ENCODE results near the gene SLC15A4.

SLC15A4 gene

DNA sequence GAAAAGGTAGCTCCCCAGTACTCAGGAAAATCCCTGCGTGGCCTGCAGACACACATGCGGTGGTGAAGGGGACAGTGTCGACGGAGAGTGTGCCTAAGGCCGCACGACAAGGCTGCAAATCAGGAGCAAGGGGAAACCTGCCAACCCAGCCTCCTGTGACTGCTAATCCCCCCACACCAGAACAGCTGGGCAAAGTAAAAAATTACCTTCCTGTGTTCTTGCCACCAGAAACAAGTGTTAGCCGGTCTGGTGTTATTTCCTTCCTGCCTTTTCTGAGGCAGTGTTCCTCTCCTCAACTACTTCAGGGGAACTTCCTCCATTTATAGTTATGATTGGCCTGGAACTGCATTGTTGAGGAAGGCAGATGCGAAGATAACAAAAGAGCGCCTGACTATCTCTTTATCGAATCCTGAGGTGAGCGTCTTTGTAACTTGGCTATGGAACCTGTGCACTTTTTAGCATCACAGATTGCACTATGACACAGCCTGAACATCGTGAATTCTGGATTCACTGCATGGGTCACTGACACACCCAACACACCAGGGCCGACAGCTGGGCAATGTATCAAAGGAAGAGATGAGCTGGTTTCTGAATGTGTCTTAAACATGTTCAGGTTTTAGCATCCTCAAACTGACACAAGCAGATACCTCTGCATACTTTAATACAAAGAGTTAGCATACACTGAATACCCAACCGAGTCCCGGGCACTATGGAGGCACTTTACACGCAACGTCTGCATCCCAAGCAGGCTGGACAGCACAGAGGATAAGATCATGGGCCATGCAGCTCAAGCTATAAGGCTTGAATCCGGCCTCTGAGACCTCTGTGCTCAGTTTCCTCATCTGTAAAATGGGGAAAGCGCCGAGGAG lies 28.9 kb downstream of the SLC15A4 start:
- no peak for DNase-seq (ENCODE audit: low spot score)

DNA sequence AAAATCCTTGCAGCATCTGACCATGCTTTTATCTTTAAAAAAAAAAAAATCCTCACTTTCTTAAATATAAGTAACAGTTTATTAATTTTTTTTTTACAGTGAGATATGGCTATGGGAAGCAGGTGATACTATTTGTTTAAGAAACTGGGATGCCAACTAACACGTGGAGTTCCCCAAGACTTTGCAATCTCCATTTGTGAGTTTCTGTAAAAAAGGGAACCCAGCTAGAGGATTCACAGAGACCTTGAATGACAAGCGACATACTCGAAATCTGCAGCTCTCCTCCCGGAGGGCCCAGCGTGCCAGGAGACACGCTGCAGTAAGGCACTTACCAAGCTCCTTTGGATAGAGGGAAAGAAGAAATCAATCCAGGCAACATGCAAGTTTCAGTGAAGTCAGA lies 30.1 kb downstream of the SLC15A4 start:
- DNase-seq (ENCODE audit: low spot score), result no peak

DNA sequence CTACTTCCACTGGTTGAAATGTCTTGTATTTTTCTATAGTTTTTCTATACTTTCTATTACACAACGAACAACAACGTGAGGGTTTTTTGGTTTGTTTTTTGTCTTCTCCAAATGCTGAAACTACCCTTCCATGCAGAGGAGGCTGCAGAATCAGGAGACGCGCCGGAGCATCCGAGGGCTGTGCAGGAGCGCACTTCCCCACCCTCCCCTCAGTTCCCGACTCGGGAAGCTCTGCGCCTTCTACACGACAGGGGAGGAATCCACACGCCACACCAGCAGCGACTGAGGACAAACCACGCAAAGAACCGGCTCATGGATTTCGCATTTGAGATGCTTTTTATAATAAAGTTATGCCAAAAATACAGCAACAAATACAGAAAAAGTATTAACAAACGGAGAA lies 30.9 kb downstream of the SLC15A4 start:
- DNase-seq (ENCODE audit: low spot score), result no peak

DNA sequence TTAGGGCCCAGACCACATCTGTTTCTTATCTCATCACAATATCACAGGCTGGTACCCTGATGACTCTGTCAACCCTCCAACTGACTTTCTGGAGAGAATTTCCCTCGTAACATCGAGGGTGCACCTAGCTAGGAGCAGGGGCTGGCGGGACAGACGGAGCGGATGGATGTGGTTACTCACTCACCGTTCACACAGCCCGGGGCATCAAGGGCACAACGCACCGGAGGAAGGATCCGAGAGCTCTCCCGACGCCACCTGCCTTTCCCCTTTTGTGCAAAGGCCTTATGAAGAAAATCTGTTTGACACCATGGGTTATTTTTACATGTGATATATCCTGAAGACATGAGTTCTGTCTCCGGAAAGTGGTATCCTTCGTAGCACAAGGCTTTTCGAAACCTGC lies 31.4 kb downstream of the SLC15A4 start:
- DNase-seq (ENCODE audit: low spot score), result no peak

DNA sequence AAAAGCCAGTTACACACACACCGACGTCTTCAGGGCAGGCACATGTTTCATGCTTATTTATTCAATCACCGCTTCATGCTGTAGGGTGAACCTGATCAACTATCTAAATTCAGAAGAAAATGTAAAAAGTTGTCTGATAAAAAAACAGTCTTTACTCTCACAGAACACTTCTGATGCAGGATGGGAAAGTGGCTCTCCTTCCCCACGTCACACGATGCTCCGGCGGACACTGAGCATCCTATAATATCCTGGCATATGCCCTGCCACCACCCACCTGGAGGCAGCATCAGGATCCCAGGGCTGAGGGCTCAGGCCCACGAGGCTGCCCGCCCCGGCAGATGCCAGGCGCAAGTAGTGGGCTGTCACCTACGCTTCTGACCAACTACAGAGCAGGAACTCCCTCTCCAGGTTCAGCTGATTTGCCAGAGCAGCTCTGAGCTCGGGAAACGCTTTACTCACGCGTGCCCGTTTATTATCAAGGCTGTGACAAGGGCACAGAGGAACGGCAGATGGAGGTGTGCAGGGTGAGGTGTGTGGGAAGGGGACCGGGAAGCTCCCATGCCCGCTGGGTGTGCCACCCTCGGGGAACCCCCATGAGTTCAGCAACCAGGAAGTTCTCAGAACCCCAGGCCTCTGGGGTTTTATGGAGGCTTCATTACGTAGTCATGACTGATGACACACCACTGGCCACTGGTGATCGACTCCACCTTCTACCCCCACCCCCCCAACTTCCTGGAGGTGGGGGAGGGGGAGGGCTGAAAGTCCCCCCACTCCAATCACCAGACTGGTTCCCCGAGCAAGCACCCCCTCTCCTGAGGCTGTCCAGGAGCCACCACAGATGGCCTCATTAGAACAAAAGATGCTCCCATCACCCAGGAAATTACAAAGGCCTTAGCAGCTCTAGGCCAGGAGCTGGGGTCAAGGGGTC lies 32.1 kb downstream of the SLC15A4 start:
- DNase-seq (ENCODE audit: low spot score), result no peak

DNA sequence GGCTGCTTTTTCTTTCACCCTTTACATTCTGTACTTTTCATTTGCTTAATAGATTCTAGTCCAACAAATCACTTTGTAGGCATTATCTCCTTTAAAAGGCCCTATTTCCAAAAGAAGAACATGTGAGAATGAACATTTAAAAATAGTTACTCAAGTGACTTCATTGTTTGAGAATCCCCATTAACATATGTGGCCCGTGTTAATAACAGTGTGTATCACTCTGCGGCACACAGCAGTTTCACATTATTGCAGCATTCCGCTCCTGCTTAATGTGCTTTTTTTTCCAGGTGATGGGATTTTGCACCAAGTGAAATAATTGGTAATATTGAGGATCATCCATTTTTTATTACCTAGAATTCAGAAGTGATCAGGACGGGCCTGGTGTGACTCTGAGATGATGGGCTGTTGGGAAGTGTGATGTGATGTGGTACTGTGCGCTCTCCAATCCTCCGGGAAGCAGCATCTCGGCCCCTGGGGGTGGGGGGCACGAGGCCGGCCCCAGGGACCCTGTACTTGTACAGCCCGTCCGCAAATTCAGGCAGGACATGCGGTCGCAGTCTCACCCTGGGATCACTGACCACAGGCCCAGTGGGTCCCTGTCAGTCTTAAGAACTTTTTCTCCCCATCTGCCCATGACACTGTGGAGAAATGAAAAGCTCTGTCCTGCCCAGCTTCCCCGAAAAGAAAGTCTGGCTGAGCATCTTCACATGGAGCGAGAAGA lies 32.9 kb downstream of the SLC15A4 start:
- no peak for DNase-seq (ENCODE audit: low spot score)

DNA sequence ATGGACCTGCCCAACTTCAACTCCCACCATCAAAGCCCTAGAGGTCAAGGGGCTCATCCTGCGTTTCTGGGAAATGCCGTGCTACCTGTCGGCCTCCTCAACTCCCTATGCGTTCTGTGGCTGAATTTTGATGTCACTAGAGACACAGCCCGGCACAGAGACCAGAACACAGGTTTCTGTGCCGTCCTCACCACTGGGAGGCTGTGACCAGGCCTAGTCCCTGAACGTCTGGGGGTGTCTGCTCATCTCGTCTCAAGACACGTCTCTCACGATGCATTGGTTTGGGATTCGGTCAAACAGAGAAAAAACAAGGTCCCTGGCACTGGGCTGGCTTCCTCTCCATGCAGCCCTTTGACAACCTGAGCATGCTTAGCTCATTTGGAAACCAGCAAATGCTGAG lies 33.5 kb downstream of the SLC15A4 start:
- no peak for DNase-seq (ENCODE audit: low spot score)

DNA sequence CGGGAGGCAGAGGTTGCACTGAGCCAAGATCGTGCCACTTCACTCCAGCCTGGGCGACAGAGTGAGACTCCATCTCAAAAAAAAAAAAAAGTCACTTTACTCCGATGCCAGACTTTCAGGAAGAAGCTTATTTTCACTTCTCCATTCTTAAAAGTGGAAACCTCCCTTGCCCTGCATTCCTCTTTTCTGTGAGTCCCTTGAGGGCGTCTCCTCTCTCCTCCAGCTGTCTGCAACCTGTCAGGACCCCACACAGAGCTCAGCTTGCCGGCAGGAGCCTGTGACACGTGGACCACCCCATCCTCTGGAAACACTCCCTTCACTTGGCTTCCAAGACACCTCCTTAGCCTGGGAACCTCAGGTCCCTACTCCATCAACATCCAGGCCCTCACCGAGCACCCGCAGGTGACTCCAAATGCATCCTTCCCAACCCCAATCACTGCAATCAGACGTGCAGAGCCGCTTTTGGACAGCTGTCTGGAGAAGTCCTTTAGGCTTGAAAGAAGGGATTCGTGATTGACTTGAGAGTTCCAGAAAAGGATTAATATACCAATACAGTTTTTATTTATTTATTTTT lies 34.3 kb downstream of the SLC15A4 start:
- no peak for DNase-seq (ENCODE audit: low spot score)

DNA sequence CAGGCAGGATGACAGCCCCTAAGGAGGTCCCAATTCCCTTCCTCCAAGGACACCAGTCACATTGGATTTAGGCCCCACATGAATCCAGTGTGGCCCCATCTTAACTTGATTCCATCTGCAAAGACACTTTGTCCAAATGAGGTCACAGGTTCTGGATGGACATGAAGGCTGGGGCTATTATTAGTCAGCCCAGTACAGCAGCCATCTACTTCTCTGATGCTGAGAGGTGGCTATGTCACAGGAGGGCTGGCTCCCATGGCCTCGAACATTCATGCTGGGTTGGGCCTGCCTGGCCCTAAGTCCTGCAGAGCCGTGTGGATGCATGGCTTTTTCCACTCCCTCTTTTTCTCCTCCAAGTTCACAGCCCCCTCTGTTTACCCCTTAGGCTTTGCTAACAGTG lies 35.9 kb downstream of the SLC15A4 start:
- DNase-seq (ENCODE audit: low spot score), result no peak

DNA sequence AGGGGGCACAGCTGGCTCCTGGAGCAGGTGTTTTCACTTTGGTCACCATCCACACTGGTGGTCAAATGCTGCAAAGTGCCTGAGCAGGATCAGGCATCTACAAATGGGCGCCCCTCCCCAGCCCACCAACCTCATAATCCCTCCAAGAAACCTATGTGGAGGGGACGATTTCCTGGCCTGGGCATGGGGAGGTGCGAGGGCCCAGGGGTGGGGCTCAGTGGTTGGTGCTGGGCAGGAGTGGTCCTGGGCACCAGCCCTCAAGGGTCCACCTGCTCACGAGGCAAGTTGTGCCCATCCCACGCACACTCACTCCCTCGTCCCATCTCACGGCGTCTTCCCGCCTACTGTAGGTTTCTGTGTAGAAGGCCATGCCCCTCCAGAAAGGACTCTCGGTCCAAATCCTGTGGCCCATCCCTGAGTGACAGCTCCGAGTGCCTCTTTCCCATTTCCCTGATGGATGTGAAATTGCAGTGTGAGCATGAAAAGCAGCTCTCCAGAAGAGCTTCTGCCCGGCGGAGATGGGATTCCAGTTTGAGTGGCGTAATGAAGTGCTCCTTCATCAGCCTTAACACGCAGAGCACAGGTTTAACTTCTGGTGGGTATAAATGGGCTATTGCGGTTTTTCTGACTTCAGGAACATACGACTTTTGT lies 36.9 kb downstream of the SLC15A4 start:
- DNase-seq (ENCODE audit: low spot score), result no peak

DNA sequence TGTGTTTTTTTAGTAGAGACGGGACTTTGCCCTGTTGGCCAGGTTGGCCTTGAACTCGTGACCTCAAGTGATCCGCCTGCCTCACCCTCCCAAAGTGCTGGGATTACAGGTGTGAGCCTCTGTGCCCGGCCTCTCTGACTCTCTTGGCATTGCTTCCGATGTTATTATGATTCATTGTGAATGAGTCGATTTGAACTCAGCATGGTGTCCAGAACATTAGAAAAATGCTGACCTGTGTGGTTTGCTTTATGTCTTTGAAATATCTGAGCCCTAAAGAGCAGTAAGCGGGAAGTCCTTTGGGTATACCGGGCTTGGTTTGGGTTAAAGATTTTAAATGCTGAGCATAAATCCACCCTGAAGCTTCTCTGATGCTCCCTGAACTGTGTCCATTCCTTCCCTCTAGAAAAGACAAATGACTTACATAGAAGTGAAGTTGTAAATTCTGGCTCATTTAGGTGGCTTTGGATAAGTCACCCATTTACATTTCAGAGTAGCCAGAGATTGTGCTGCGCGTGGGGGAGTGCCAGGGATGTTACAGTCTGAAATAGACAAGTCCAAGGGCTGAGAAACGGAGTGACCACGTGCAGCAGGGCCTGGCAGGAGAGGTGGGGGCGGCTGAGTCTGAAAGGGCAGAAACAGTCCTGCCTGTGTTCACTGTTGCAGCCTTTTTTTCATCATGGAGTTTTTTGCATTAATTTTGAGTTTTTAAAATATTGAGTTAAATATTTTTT lies 39.6 kb downstream of the SLC15A4 start:
- DNase-seq (ENCODE audit: low spot score), result no peak

DNA sequence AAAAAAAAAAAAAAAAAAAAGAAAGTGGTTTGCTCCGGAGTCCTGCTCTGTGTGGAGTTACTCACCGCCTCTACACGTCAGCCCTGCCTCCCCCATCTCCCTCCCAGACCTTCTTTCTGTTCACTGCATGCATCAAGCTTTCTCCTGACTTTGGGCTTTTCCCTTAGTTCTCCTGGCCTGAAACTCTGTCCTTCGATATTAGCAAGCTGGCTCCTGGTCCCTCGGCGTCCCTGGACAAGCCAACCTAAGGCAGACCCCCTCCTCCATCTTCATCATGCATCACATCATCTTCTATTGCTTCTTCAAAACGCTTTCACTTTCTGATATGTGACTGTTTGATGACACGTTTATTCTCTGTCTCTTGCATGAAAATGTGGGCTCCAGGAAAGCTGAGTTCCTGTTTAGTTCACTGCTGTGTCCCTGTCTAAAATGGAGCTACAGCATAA lies 40.6 kb downstream of the SLC15A4 start:
- DNase-seq (ENCODE audit: low spot score), result no peak

DNA sequence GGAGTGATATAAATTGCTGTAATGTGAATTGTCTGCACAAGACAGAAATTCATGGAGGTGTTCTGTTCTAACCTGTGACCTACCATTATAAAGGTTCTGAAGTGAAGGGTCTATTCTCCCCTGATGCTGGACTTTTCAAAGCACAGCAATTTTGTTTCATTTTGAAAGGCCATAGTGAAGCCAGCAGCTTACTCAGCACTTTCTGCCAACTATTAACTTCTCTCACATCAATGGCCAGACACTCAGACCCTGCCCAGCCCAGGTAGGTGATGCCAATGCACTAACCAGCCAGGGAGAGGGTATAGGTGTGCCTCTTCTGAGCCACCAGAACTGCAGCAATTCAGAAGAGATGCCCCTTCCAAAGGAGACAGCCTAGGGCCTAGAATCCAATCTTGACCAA lies 43.9 kb downstream of the SLC15A4 start:
- no peak for DNase-seq (ENCODE audit: low spot score)

DNA sequence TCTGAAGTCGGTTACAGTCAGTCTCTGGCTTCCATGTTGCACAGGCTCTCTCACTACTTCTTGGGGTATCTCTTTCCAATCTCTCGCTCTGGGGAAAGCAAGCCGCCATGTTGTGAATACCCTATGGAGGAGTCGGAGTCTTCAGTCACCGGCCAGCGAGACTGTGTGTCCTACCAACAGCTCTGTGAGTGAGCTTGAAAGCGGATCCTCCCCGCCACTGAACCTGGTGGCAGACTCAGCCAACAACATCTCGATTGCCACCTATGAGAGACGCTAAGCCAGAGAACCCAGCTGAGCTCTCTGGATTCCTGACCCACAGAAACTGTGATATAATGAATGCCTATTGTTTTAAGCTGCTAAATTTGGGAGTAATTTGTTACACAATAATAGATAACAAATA lies 51.5 kb downstream of the SLC15A4 start:
- no peak for DNase-seq (ENCODE audit: low spot score)

DNA sequence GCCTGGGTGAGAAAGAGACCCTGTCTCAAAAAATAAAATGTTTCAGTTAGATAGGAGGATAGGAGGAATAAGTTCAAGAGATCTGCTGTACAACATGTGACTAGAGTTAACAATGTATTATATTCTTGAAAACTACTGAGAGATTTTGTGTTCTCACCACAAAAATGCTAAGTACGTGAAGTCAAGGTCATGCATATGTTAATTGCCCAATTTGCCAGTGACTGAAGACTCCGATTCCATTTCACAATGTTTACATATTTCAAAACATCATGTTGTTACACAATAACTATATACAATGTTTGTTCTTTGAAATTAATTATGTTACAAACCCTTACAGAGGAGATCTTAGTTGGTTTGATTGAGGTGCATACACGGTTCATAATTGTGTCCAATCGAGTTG lies 52.1 kb downstream of the SLC15A4 start:
- no peak for DNase-seq (ENCODE audit: low spot score)

DNA sequence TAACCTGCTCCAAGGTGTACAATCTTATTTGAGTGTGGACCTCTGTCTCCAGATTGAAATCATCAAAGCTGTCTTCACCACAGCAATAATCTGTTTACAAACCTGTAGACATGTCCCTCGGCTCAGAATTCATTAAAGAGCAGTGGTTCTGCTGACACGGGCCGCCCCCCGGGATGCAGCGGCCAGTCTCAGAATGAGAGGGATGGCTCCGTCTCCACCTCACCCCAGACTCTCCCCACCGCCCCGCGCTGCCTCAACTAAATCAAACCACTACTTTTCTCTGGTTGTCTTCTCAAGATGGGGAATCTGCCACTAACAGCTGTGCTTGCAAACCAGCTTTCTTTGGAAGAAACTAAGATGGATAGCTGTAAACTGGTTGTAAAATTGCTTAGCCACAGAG lies 56.2 kb downstream of the SLC15A4 start:
- DNase-seq (ENCODE audit: low spot score), result no peak

DNA sequence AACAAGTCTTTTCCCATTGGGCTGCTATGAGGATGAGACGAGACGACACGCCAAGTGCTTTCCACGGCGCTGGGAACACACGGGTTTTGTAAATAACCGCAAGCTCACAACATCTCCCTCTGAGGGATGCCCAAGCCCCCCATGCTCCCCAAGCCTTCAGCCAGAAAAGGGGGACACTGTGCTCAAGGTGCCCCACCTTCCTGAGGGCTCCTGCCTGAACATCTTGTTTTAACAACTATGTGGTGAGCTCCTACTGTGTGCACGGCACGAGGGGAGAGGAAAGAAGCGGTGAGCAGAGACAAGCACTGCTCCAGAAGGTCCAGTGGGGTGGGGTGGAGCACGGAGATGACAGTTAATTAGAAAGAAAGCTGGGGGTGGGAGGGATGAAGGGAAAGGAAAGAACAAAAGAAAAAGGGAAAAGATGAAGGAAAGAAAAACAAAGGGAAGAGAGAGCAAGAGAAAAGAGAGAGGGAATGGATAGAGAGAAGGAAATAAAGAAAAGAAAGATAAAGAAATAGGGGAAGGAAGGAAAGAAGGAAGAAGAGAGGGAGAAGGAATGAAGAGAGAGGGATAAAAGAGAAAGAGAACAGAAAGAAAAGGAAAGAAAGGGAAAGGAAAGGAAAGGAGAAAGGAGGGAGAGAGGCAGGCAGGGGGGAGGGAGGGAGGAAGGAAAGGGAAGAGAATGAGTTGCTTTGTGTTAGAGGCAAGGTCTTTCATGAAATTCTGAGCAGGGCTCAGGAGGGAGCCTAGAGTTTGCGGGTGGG lies 56.8 kb downstream of the SLC15A4 start:
- DNase-seq (ENCODE audit: low spot score), result no peak

DNA sequence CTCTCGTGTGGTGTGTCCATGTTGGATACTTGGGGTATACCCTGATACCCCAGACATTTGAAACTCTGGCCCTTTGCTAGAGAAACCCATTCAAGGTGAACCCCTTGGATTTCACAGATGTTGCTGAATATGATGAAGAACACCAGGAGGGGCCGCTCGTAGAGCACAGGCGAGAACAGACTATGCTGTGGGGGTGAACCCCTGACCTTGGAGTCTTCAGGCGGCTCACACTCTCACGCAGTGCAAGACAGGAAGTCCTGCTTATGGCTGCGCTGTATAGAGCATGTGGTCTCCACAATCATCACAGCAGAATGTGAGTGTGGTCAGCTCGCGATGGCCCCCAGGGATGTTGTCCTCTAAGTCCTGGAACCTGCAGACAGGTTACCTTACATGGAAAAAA lies 60.4 kb downstream of the SLC15A4 start:
- no peak for DNase-seq (ENCODE audit: low spot score)

DNA sequence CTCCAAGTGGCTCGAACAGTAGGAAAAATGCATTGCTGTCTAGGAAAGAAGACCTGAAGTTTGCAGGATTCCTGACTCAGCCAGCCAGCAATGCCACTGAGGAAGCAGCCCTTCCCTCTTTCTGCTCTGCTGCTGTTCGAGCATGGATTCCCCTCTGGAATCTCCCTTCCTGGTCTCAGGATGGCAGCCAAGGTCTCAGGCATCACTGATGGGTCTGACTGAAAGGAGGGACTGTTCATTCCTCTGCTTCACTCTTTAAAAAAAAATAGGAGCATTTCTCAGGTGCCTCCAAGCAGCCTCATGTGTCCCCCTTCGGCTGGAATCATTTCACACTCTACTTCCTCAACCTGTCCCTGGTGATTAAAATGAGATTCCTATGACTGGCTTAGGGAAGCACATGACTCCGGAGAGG lies 62.4 kb downstream of the SLC15A4 start:
- no peak for DNase-seq (ENCODE audit: low spot score)

DNA sequence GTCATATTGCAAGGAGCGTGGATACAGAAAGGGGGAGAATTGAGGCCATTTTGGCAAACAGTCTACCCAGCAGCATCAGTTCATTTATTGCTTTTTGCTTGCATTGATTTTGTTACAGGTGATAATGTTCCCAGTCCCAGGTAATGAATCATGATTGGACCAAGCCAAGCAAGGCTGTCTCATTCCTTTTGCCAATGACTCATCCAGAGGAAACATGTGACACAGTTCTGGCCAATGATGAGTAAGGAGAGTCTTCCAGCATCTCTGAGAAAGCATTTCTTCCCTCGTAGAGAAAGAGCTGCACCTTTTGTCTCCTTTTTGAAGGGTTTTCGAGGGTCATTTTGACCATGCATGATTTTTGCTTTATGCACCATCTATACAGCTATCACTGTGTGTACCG lies 68.2 kb downstream of the SLC15A4 start:
- no peak for DNase-seq (ENCODE audit: low spot score)

Measured in hematopoietic multipotent progenitor cell treated with erythropoietin and hydrocortisone succinate and interleukin-3 and kit ligand, for 15 days (in vitro differentiated cells).